ENCODE measurements around the gene MAGI2. TPM values are rescaled to one million over a fixed set of nuclear protein-coding genes. Genes with fewer than 3 reads are reported as not detected.

Gene MAGI2
- total RNA-seq, 6 experiments from 2014 or later = 7.1 to 9.8 (median 8.5) TPM

DNA sequence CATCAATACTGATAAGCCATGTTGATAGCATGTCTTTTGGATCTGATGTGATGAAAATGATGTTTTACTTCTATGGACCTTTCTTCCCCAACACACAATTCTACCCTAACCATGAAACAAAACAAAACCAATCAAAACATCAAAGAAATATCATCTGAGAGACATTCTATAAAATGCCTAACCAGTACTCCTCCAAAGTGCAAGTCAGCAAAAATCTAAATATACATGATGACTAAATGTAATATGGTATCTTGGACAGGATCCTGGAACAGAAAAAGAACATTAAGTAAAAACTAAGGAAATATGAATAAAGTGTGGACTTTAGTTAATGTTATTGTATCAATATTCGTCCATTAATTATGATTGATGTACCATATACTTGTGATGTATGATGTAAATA is 625.1 kb downstream of the MAGI2 start:
- H3K4me3 Mint-ChIP-seq = no peak overlapping the region
- TF ChIP-seq, protein P1, sequence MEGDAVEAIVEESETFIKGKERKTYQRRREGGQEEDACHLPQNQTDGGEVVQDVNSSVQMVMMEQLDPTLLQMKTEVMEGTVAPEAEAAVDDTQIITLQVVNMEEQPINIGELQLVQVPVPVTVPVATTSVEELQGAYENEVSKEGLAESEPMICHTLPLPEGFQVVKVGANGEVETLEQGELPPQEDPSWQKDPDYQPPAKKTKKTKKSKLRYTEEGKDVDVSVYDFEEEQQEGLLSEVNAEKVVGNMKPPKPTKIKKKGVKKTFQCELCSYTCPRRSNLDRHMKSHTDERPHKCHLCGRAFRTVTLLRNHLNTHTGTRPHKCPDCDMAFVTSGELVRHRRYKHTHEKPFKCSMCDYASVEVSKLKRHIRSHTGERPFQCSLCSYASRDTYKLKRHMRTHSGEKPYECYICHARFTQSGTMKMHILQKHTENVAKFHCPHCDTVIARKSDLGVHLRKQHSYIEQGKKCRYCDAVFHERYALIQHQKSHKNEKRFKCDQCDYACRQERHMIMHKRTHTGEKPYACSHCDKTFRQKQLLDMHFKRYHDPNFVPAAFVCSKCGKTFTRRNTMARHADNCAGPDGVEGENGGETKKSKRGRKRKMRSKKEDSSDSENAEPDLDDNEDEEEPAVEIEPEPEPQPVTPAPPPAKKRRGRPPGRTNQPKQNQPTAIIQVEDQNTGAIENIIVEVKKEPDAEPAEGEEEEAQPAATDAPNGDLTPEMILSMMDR (IDR thresholded peaks at IDR 0.05) = no peak
- H3K27ac Mint-ChIP-seq = no peak overlapping the region

DNA sequence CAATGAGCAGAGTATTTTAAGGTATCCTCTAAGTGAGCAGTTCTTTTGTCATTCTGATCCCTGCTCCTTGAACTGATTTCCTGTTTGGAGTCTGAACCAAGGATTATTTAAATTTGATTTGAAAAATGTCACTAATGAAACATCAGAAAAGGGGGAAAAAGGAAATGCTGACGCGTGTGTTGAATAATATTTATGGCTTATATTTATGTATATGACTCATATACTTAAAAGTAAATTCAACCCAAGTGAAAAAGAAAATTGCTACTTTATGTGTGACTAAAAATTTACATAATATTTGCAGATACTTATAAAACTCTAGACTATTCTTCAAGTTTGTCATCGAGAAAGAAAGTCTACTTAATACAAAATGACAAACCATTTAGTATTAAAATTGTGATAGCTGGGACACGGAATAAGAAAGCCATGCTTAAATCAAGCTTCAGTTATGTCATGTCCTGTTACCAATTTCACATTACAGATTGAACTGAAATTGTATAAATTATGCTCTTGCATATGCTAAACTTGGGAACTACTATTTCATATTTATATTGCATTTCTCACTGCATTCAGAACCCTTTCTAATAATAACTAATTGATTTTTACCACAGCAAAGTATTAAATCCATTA is 649.9 kb downstream of the MAGI2 start:
- H3K4me1 Mint-ChIP-seq (ENCODE audit: low read depth) = no peaks in the 10 kb centered on the region
- no peaks in the 10 kb centered on the region for H3K27me3 Mint-ChIP-seq (ENCODE audit: insufficient read depth)
- DNase-seq = no peak
- H3K27ac Mint-ChIP-seq = no peak overlapping the region
- no peaks in the 10 kb centered on the region for H3K9me3 Mint-ChIP-seq
- no peaks in the 10 kb centered on the region for H3K36me3 Mint-ChIP-seq (ENCODE audit: low read depth)
- H3K4me3 Mint-ChIP-seq = no peak overlapping the region
- TF ChIP-seq, protein P1 (IDR thresholded peaks at IDR 0.05) = no peak

More for the DNA sequence above, 625.1 kb downstream of the MAGI2 start:
- Mint-ChIP-seq H3K36me3 (ENCODE audit: low read depth) (peaks cover 8% of the 10 kb centered on the region; the same call in 1 of the 2 replicates), H3K9me3 (0 out of 2 replicates have a peak, but pooled peaks cover 3% of the 10 kb centered on the region), H3K27me3 (ENCODE audit: insufficient read depth) (no peaks in the 10 kb centered on the region), H3K4me1 (ENCODE audit: low read depth) (no peaks in the 10 kb centered on the region)
- no peak for DNase-seq

DNA sequence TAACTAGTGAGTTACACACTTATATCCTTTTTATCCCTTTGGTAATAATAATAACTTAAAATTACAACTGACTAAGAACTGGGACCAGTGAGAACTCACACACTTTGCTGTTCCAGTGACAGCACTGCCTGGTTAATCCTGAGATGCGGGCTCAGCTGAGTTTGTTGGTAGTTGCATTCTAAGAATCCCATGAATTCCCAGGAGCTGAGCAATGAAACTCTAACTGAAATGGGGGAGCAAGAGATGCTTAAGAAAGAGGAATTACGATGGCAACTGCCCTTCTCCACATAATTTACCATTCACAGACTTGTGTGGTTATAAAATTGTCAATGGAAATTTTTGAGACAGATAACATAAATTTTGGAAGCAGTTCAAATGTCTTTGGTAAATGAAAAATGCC is 659.4 kb downstream of the MAGI2 start:
- DNase-seq = peak; percentile 82
- Mint-ChIP-seq H3K27me3 (ENCODE audit: insufficient read depth) (no peaks in the 10 kb centered on the region), H3K4me3 (no peak overlapping the region), H3K36me3 (ENCODE audit: low read depth) (peaks cover 14% of the 10 kb centered on the region), H3K9me3 (peaks cover 14% of the 10 kb centered on the region), H3K4me1 (ENCODE audit: low read depth) (peaks cover 16% of the 10 kb centered on the region), H3K27ac (peak overlapping the region; percentile 33; the same call in 1 of the 2 replicates)
- TF ChIP-seq, protein P1 (IDR thresholded peaks at IDR 0.05) = no peak

DNA sequence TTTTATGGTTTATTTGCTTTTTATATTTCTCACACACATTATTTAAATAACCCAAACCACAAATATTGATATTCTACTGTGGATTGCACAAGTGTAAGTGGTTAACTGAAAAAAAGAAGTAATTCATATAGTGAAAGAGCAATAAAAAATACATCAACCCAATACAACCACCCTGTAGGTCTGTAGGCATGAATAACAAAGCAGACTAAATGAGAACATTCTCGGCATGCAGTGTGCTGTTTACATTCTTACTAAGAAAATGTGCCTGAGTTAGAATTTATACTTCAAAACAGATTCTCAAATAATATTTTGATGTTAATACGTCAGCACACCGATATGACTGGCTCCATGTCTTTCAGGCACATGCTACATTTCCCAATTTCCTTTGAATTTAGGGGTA is 660.8 kb downstream of the MAGI2 start:
- no peak overlapping the region for H3K4me3 Mint-ChIP-seq
- H3K27ac Mint-ChIP-seq = no peak overlapping the region
- peaks cover 14% of the 10 kb centered on the region for H3K9me3 Mint-ChIP-seq
- no peaks in the 10 kb centered on the region for H3K27me3 Mint-ChIP-seq (ENCODE audit: insufficient read depth)
- peaks cover 30% of the 10 kb centered on the region for H3K4me1 Mint-ChIP-seq (ENCODE audit: low read depth)
- peaks cover 14% of the 10 kb centered on the region for H3K36me3 Mint-ChIP-seq (ENCODE audit: low read depth)
- TF ChIP-seq, protein P1 (IDR thresholded peaks at IDR 0.05) = no peak
- DNase-seq = no peak

DNA sequence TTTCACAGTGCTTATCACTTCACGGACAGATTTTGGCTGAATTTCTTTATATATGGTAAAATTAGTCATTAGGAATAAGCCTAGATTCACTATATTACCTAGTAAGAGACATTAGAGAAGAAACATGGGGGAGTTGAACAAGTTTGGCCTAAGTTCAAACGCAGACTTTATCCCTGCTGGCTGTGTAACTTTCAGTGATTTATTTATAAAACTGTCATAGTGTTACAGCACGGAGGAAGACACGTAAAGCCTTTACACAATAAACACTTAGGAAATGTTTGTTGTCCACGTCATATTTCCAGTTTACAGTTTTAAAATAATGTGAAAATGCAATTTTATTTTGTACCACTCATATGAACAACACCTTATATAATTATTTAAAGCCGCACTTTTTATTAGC is 661.5 kb downstream of the MAGI2 start:
- peaks cover 32% of the 10 kb centered on the region for H3K4me1 Mint-ChIP-seq (ENCODE audit: low read depth)
- TF ChIP-seq, protein P1 (IDR thresholded peaks at IDR 0.05) = no peak
- H3K27me3 Mint-ChIP-seq (ENCODE audit: insufficient read depth) = no peaks in the 10 kb centered on the region
- peaks cover 14% of the 10 kb centered on the region for H3K9me3 Mint-ChIP-seq
- H3K4me3 Mint-ChIP-seq = no peak overlapping the region
- no peak for DNase-seq
- no peak overlapping the region for H3K27ac Mint-ChIP-seq
- H3K36me3 Mint-ChIP-seq (ENCODE audit: low read depth) = peaks cover 14% of the 10 kb centered on the region

Measured in HFFc6 (cell line).